NCI-H460 (cell line): ENCODE data around the gene CTCF. TPM values are rescaled to one million over a fixed set of nuclear protein-coding genes. Genes with fewer than 3 reads are reported as not detected.

ENCODE experiments used
- DNase-seq: peaks from one replicate; pipeline ENCODE4 v3.0.0-alpha.2; 2016; ENCODE audit warnings: low read depth; ENCODE audit errors: extremely low read depth
- total RNA-seq: library from RNA; depleted of rRNA; stranded (reverse); fragments of >200 nt; shearing (Covaris generic); gene quantifications from 2 replicates; pipeline ENCODE4 v1.2.3, GENCODE V29; 2014

The CTCF gene
- total RNA-seq, 1 experiment from 2014 or later: 55.9 TPM

DNA sequence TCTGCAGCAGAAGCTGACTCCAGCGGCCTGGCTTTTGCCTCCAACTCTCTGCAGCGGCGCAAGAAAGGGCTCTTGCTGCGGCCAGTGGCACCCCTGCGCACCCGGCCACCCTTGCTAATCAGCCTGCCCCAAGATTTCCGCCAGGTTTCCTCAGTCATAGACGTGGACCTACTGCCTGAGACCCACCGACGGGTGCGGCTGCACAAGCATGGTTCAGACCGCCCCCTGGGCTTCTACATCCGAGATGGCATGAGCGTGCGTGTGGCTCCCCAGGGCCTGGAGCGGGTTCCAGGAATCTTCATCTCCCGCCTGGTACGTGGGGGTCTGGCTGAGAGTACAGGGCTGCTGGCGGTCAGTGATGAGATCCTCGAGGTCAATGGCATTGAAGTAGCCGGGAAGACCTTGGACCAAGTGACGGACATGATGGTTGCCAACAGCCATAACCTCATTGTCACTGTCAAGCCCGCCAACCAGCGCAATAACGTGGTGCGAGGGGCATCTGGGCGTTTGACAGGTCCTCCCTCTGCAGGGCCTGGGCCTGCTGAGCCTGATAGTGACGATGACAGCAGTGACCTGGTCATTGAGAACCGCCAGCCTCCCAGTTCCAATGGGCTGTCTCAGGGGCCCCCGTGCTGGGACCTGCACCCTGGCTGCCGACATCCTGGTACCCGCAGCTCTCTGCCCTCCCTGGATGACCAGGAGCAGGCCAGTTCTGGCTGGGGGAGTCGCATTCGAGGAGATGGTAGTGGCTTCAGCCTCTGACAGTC is 99.7 kb downstream of the CTCF start:
- no peak for DNase-seq

DNA sequence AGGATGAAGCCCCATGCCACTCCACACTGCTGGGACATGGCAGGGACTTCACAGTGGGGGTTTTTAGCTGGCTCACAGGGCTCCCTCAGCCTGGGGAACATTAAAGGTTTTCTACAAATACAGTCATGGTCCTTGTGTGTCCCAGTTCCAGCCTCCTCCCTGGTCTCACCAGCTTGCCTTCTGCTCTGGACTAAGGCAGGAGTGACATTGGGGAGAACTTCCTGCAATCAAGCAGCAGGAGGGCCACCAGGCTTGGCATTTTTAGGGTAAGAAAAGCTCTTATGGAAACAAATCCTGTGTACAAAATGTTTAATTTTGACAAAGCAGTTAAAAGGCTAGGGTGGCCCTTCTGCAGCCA is 100.3 kb downstream of the CTCF start:
- no peak for DNase-seq

GRCh38 chr16:67663151-67663876 is 101.0 kb downstream of the CTCF start:
- no peak for DNase-seq

- DNase-seq: no peak
These were observed 101.5 kb downstream of the CTCF start for GRCh38 chr16:67663877-67664222.

GRCh38 chr16:67664258-67664657 is 101.9 kb downstream of the CTCF start:
- DNase-seq: no peak

DNA sequence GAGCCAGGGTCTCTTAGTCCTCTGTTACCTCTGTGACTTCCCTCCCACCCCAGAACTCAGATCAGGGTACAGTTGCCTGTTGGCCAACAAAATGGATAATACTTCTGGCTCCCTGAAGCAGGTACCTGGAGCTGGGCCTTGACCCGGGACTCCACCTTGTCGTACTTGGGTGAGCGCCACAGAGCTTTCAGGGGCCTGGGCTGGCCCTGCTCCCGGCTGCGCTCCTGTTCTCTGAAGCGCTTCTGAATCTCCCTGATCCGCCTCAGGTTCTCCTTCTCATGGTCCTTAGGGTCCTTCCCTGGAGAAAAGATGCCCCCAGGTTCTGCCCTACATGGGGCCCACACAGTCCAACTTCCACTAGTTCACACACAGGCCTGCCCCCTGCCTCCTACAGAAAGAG is 102.5 kb downstream of the CTCF start:
- no peak for DNase-seq

DNA sequence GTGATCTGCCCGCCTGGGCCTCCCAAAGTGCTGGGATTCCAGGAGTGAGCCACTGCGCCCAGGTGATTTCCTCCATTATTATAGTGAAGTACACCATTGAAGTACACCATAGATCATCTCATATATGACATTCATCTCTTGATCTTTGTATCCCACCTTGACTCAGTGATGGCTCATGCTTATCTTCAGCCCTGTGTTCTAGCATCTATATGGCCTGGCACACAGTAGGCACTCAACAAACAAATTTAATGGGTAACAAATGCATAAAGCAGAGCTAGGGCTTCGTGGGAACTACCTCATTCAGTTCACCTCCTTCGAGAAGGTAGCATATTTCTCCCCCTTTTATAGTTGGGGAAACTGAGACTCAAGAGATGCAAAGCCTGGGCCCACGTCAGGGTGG is 103.3 kb downstream of the CTCF start:
- DNase-seq: no peak

GRCh38 chr16:67666032-67666551 is 103.8 kb downstream of the CTCF start:
- DNase-seq: no peak

- peak; percentile 58 for DNase-seq
These were observed 104.5 kb downstream of the CTCF start, which contains the start of the genes C16orf86 and ENKD1 for GRCh38 chr16:67666559-67667452. Gene C16orf86, plus strand, starts transcription at chr16:67666814. Its CDS starts 157 bp downstream, at chr16:67666971. Gene ENKD1, minus strand, starts transcription at chr16:67666750. Its CDS starts 308 bp downstream, at chr16:67666442.

DNA sequence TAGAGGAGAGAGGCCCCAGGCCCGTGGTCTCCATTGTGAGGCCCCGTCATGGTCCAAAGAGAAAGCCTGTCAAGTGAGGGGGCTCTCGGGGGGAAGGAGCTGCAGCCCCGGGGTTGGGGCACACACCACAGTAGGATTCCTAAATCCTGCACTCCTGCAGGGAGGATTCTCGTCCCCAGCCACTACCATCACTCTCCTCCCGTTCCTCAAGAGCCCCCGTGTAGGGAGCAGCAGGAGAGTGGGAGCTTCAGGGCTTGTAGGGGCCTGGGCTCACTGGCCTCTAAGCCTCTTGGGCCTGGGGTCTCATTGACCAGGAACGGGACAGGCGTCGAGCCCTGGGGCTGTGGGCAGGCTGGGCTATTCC is 105.1 kb downstream of the CTCF start:
- DNase-seq: no peak

DNA sequence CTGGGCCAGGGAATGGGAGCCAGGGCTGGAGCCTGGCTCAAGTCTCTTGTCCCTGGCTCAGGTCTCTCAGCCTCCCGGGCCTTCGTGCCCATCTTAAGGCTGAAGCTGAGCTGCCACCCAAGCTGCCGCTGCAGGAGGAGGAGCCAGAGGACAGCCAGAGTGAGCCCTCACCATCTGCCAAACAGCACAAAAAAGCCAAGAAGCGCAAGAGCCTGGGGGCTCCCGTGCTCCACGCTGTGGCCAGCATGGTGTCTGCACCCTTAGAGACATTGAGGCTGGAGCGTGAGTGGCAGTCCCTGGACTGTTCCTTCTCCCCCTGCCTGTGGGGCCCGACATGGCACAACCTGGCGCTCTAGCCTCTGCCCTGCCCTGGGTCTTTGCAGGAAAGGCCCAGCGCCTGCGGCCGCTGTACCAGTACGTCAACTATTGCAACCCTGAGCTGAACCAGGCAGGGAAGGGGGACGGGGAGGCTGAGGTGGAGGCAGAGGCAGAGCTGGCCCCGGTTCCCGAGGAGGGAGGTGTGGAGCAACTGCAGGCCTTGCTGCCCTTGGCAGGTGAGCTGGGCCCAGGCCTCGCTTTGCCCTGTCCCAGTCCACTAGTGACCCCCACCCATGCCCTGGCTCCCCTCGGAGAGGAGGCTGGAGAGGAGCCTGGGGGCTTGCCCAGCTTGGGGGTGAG is 105.6 kb downstream of the CTCF start:
- DNase-seq: peak; percentile 94

- no peak for DNase-seq
These were observed 106.3 kb downstream of the CTCF start for GRCh38 chr16:67668495-67669157.

DNA sequence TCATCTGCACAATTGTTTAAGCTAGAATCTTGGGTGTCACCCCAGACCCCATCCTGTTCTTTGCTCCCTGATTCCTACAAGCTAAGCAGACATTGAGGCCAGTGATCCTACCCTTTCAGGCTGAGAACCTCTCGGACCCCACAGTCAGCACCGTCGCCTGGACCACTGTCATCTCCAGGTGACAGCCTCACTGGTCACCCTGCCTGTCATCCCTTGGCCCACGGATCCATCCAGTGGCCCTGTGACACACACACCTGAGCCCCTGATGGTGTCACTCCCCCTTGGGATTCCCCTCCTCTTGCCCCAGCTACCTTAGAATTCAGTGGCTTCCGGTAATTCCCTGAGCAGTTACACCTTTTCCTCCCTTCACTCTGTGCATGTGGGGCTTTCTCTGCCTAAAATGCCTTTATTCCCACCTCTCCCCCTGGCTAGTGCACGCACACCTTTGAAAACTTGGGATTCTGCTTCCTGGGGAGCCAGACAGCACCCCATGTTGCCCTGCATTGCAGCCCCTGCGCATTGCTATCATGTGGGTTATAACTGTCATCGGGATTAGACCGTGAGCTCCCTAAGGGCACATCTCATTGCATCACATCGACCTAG is 107.3 kb downstream of the CTCF start:
- DNase-seq: no peak

DNA sequence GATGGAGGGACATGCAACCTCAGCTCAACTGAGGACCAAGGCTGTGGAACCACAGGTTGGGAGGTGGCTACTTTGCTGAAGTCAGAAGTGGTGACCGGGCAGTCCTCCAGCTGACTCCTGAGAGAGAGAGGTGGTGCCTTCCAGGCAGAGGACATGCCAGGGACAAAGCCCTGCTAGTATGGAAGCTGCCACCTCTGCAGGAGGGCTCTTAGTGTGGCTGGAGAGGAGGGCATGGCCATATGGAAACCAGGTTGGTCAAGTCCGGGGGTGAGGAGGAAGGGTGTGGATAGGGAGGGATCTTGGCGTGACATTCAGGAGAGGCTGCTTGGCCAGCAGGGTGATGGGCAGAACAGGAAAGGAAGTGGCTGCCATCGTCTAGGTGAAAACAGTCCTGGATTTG is 110.0 kb downstream of the CTCF start:
- no peak for DNase-seq

DNA sequence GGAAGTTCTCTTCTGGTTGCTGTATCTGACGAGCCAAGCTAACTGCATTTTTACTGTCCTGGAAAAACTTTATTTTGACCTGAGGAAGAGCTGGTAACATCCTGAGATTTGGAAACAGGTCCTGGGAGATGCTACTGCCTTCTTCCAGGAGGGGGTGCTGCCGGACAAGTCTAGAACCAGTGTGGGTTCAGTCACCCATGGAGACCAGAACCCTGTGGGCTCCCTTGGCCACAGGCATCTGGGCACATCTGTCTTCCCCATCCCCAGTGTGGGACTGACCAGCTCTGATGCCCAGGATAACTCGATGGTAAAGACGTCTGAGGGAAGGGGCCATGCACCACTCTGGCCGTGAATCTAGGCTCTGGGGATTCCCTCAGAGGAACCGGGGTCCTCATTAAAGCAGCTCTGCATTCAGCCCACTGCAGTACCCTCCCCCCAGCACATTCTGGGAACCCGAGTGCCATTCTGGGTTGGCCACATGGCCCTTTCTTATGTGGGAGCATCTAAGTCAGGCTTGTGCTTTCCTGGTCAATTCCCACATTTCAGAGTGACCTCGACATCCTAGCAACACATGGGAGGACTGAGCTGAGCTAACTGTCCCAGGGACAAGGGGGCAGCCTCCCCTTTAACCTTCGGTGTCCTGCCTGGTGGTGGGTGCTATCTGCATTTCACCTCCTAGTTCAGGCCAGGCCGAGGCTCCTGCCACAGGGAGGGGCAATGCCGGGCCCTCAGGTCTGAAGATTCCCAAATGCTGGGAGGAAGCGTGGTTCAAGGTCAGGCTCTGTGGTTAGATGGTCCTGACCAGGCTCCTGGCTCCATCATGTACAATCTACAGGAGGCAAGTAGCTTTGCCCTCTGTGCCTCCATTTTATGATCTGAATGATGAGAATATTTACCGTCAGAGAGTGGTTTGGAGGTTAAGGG is 110.7 kb downstream of the CTCF start:
- peak; percentile 79 for DNase-seq

- no peak for DNase-seq
These were observed 111.6 kb downstream of the CTCF start for GRCh38 chr16:67673712-67674580.

DNA sequence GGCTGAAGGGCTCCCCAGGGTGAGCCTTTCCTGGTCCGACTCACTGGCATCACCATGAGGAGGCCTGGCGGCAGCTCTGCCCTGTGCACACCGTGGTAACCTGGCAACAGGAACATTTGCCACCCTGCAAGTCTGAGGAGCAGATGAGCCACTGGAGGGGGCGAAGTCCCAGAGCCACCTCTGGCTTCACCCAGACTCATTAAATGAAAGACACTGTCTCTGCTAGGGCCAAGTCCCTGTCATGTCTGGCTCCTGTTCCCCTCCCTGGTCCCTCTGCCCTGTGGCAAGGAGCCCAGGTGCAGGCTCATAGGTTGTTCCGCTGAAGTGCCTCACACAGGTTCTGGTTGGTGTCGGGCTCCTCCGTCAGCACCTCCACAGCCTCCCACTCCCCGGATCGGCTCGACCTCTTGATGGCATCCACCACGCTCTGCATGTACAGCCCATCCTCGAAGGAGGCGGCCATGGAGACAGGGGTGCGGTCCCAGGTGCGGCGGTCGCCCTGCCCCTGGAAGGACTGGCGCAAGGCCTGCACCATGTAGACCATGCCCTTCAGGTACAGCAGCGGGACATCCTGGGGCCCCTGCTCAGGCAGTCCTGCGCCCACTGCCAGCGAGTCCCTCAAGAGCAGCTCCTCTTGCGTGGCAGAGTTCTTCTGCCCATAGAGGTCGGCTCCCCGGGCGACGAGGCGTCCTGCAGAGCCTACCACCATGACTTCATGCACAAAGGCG is 112.7 kb downstream of the CTCF start:
- DNase-seq: no peak
